Activated naive CD4-positive, alpha-beta T cell treated with anti-CD3 and anti-CD28 coated beads, Interleukin-2, amount 50 U/mL, for 72 hours (primary cell): Measurements from ENCODE around the gene PGAP6. TPM values are rescaled to one million over a fixed set of nuclear protein-coding genes. Genes with fewer than 3 reads are reported as not detected.
"Not testable (repeated sequence)": the region's sequence is repeated elsewhere in the genome, so short reads cannot be mapped to it uniquely, and the experiment has no call there.

Experiments used
- ATAC-seq, 2 donors: fragments of 150-1000 bp; cut with Tn5 transposase; 2 replicates each; pipeline ENCODE4 v1.10.0; 2021; ENCODE audit warnings: mild to moderate bottlenecking in 2 of 2, moderate library complexity in 2 of 2
- DNase-seq, 2 donors: peaks; one replicate each; pipeline ENCODE4 v3.0.0; 2021 to 2022; ENCODE audit warnings: low spot score in 2 of 2
- H3K27ac Mint-ChIP-seq, 2 donors: one replicate each; pipeline ENCODE4 v1.8.0; 2022; ENCODE audit warnings: mild to moderate bottlenecking in 2 of 2, mixed read lengths in 2 of 2
- H3K36me3 Mint-ChIP-seq, 2 donors: one replicate each; pipeline ENCODE4 v1.8.0; 2022; ENCODE audit warnings: mixed read lengths in 2 of 2
- H3K9me3 Mint-ChIP-seq, 2 donors: one replicate each; pipeline ENCODE4 v1.8.0; 2022; ENCODE audit warnings: mixed read lengths in 2 of 2
- total RNA-seq, 2 donors: library from RNA; stranded (reverse); gene quantifications; one replicate each; pipeline ENCODE4 v1.2.3, GENCODE V29; 2022

PGAP6 gene
- total RNA-seq, 2 donors from 2014 or later: 18.5 to 46.1 TPM

- no peak overlapping the region for H3K27ac Mint-ChIP-seq
- peaks cover 11 to 16% of the 10 kb centered on the region in 2 donors for H3K36me3 Mint-ChIP-seq
- ATAC-seq (no peak), DNase-seq (no peak)
- H3K9me3 Mint-ChIP-seq: no peaks in the 10 kb centered on the region
These were observed 31.6 kb downstream of the PGAP6 start for GRCh38 chr16:350203-350602.

GRCh38 chr16:349211-349610 lies 32.6 kb downstream of the PGAP6 start:
- ATAC-seq (peak in 1 of 2 donors; percentile 52), DNase-seq (peak in 1 of 2 donors; percentile 65)
- Mint-ChIP-seq H3K9me3 (no peaks in the 10 kb centered on the region), H3K36me3 (peaks cover 17 to 23% of the 10 kb centered on the region in 2 donors), H3K27ac (no peak overlapping the region)

GRCh38 chr16:348495-348894 lies 33.3 kb downstream of the PGAP6 start:
- not testable (repeated sequence) for H3K9me3 Mint-ChIP-seq, DNase-seq, H3K27ac Mint-ChIP-seq, ATAC-seq
- H3K36me3 Mint-ChIP-seq: peaks cover 17 to 23% of the 10 kb centered on the region in 2 donors

GRCh38 chr16:347203-347602 lies 34.6 kb downstream of the PGAP6 start:
- Mint-ChIP-seq H3K27ac (no peak overlapping the region), H3K36me3 (peaks cover 17 to 23% of the 10 kb centered on the region in 2 donors), H3K9me3 (no peaks in the 10 kb centered on the region)
- DNase-seq (no peak), ATAC-seq (no peak)

- peaks cover 17 to 23% of the 10 kb centered on the region in 2 donors for H3K36me3 Mint-ChIP-seq
- ATAC-seq (no peak), DNase-seq (no peak)
- H3K27ac Mint-ChIP-seq: no peak overlapping the region
- H3K9me3 Mint-ChIP-seq: no peaks in the 10 kb centered on the region
These were observed 35.2 kb downstream of the PGAP6 start for GRCh38 chr16:346587-346986.

- Mint-ChIP-seq H3K27ac (no peak overlapping the region), H3K9me3 (no peaks in the 10 kb centered on the region), H3K36me3 (peaks cover 17 to 22% of the 10 kb centered on the region in 2 donors)
- ATAC-seq (no peak), DNase-seq (no peak)
These were observed 36.0 kb downstream of the PGAP6 start for GRCh38 chr16:345772-346171.

GRCh38 chr16:342455-343213 lies 39.1 kb downstream of the PGAP6 start:
- DNase-seq (no peak), ATAC-seq (peak in 1 of 2 donors; percentile 25)
- no peaks in the 10 kb centered on the region for H3K9me3 Mint-ChIP-seq
- peaks cover 12 to 15% of the 10 kb centered on the region in 2 donors for H3K36me3 Mint-ChIP-seq
- no peak overlapping the region for H3K27ac Mint-ChIP-seq

GRCh38 chr16:341974-342336 lies 39.8 kb downstream of the PGAP6 start:
- H3K27ac Mint-ChIP-seq: peak overlapping the region in 1 of 2 donors; percentile 36
- peaks cover 7 to 15% of the 10 kb centered on the region in 2 donors for H3K36me3 Mint-ChIP-seq
- DNase-seq, H3K9me3 Mint-ChIP-seq, ATAC-seq: not testable (repeated sequence)

GRCh38 chr16:341095-341973 lies 40.4 kb downstream of the PGAP6 start:
- not testable (repeated sequence) for H3K27ac Mint-ChIP-seq, H3K9me3 Mint-ChIP-seq, ATAC-seq, DNase-seq
- H3K36me3 Mint-ChIP-seq: peaks cover 6 to 15% of the 10 kb centered on the region in 2 donors

GRCh38 chr16:340370-341091 lies 41.2 kb downstream of the PGAP6 start:
- peaks cover 6 to 10% of the 10 kb centered on the region in 2 donors for H3K36me3 Mint-ChIP-seq
- ATAC-seq (no peak), DNase-seq (no peak)
- H3K27ac Mint-ChIP-seq: no peak overlapping the region
- no peaks in the 10 kb centered on the region for H3K9me3 Mint-ChIP-seq

- Mint-ChIP-seq H3K9me3 (no peaks in the 10 kb centered on the region), H3K27ac (peak overlapping the region in 1 of 2 donors; percentile 60), H3K36me3 (peaks cover 1% of the 10 kb centered on the region in 2 donors)
- DNase-seq (no peak), ATAC-seq (no peak)
These were observed 42.1 kb downstream of the PGAP6 start for GRCh38 chr16:339680-340079.

- H3K27ac Mint-ChIP-seq: no peak overlapping the region
- DNase-seq (no peak), ATAC-seq (no peak)
- H3K36me3 Mint-ChIP-seq: no peaks in the 10 kb centered on the region
- no peaks in the 10 kb centered on the region for H3K9me3 Mint-ChIP-seq
These were observed 43.7 kb downstream of the PGAP6 start for GRCh38 chr16:337975-338575.

GRCh38 chr16:337437-337836 lies 44.3 kb downstream of the PGAP6 start:
- ATAC-seq (no peak), DNase-seq (no peak)
- H3K9me3 Mint-ChIP-seq: no peaks in the 10 kb centered on the region
- no peak overlapping the region for H3K27ac Mint-ChIP-seq
- H3K36me3 Mint-ChIP-seq: no peaks in the 10 kb centered on the region

GRCh38 chr16:336269-336668 lies 45.5 kb downstream of the PGAP6 start:
- H3K9me3 Mint-ChIP-seq: no peaks in the 10 kb centered on the region
- ATAC-seq: no peak
- no peak overlapping the region for H3K27ac Mint-ChIP-seq
- no peaks in the 10 kb centered on the region for H3K36me3 Mint-ChIP-seq
- DNase-seq: no peak

GRCh38 chr16:334861-335632 lies 46.7 kb downstream of the PGAP6 start:
- not testable (repeated sequence) for H3K27ac Mint-ChIP-seq, ATAC-seq, H3K9me3 Mint-ChIP-seq, H3K36me3 Mint-ChIP-seq, DNase-seq
